GM19395 (cell line): ENCODE data around the gene HMHB1.

ENCODE experiments used
- ATAC-seq: cut with Tn5 transposase; IDR thresholded peaks from one replicate; pipeline ENCODE4 v1.9.1; 2021; ENCODE audit warnings: mild to moderate bottlenecking, moderate library complexity; ENCODE audit not compliant: unreplicated experiment

Gene HMHB1

GRCh38 chr5:143812085-143812705, at the start of gene HMHB1:
HMHB1 (plus strand) TSS chr5:143812161.
- ATAC-seq: peak; percentile 75

- ATAC-seq: no peak
Measured at GRCh38 chr5:143762636-143763220, 49.2 kb upstream of the HMHB1 start.

DNA sequence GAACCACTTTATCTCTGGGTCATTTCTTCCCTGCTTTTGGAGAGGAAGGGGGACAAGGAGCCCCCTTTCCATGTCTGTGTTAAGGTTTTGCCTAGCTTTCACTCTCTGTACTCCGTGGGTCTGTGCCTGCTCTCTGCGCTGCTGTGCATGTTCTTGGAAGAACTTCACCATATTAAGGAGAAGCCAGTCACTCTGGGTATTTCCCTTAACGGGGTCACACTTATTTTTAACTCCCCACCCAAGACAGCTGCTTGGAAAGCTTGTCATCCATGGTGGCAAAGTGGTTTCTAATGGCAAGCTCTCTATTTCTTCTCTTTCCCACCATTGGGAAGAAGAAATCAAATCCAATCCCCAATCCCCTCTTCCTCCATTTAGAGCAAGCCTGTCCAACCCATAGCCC, 44.8 kb upstream of the HMHB1 start:
- no peak for ATAC-seq

DNA sequence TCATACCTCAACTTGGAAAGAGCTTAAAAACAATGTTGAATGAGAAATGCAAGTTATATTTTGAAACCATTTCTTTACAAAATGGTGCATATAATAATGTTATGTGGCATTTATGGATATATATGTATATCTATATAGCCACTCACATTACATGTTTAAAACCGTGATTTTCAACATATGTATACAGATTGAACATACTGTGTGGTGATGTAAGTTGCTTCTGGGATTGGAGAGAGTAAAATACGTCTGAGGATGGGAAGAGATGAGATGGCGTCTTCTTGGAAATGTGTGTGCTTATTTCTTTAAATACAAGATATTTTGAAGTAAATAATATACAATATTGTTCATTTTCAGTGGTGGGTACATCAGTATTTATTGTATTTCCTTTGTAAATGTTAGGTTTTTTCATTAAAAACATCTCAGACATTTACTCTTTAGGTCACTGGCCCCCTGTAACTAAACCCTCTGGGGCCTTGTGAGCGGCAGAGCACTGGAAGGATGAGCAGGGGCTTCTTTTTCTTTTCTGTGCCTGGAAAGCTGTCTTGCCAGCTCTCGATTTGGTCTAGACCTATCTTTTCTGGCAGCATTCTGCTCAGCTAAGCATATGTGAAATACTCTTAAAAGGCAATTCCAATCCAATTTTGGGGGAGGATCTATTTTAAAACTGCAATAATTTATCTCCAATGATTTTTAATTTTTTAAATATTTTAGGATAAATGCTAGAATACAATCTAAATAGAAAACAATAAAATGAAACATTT, 42.8 kb upstream of the HMHB1 start:
- ATAC-seq: no peak

DNA sequence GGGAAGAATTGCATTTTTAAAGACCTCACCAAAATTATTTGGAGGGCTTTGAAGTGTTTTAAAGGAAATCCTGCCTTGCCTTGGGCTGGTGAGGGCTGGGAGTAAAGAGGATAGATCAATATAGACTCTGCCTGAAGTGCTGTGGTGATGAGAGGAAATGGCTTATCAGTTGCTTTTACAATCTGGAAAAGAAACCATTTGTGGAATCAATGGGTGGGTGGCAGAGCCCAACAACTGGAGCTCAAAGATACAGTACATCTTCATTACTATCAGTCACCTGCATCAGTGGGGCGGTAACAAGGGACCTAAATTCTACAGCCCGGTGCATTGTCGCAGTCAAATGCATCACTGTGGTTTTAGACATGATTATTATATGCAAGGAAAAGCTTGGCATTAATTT, 41.5 kb upstream of the HMHB1 start:
- no peak for ATAC-seq

- ATAC-seq: no peak
Measured at GRCh38 chr5:143771189-143771588, 40.8 kb upstream of the HMHB1 start.

DNA sequence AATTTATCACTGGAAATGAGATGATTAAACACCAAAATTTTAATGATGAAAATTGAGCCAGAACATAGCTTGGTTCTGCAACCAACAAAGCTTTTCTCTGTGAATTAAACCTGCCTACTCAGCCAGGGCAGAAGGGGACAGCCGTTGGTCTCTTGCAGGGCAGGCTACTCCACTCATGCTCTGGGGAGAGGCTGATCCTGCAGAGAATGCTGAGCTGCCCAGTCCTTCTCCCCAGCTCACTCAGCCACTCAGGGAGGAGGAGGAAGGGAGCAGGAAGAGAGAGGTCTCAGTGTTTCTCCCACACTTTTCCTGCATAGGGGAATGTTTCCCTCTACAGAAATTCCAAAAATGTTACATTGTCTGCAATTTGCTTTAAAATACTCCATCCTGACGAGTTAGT, 40.4 kb upstream of the HMHB1 start:
- no peak for ATAC-seq

DNA sequence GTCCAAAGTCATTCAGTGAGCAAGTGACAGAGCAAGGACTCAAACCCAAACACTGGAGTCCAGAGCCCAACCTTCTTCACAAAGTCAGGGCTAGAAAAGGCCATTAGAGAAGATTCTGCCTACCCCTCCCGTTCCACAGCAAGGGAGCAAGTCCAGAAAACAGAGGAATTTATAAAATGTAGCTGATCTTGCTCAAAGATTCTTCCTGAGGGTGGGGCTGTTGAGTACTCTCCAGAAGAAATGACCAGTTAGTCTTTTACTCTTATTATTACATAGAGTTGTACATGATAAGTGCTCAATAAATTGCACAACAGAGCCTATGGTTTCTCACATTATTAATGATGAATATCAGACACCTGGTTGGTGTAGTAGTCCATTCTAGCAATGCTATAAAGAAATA, 39.3 kb upstream of the HMHB1 start:
- no peak for ATAC-seq

DNA sequence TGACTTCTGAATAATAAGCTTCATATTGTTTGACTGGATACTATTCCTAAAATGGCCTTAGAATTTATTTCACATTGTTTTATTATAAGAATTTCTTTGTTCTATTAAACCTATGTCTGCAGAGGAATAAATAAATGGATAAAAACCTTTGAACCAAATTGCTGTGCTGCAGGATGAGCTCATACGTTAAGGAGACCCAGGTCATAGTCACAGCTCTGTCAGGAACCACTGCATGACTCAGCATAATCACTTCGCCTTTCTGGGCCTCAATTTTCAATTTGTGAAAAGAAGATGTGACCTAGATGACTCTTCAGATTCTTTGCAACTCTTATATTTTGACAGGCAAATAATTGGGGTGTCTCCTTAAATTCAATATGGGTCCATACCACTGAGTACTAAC, 36.7 kb upstream of the HMHB1 start:
- ATAC-seq: no peak

GRCh38 chr5:143776951-143777350, 35.0 kb upstream of the HMHB1 start:
- ATAC-seq: no peak

- ATAC-seq: no peak
Measured at GRCh38 chr5:143779506-143779905, 32.5 kb upstream of the HMHB1 start.

- ATAC-seq: no peak
Measured at GRCh38 chr5:143781993-143782520, 29.9 kb upstream of the HMHB1 start.

DNA sequence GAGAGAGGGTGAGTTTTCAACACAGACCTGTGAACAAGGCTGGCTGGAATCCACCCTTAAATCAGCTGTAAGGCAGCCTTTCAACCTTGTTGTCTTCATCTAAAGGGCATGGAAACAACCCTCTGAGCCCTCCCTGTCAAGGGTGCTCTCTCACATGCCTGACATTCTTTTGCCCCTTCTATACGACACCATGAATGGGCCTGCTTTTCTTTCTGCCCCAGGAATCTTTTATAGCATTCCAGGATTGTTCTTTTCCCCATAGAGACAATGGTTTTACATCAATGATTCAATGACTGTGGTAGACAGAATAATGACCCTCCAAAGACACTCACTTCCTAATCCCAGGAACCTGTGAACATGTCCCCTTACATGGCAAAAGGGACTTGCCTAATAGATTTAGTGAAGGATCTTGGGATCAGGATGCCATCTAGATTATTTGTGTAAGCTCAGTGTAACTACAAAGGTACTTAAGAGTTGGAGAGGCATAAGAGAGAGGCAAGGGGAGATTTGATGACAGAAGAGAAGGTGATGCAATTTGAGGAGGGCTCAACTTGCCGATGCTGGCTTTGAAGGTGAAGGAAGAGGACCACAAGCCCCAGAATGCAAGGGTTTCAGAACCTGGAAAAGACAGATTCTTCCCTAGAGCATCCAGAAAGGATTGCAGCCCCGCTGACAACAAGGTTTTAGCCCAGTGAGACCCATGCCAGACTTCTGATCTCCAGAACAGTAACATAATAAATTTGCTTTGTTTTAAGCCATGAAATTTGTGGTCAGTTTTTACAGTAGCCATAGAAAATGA, 29.2 kb upstream of the HMHB1 start:
- no peak for ATAC-seq

GRCh38 chr5:143788401-143788800, 23.6 kb upstream of the HMHB1 start:
- ATAC-seq: no peak

GRCh38 chr5:143790457-143791112, 21.4 kb upstream of the HMHB1 start:
- no peak for ATAC-seq

GRCh38 chr5:143791848-143792731, 19.9 kb upstream of the HMHB1 start:
- peak; percentile 79 for ATAC-seq

GRCh38 chr5:143793249-143793648, 18.7 kb upstream of the HMHB1 start:
- ATAC-seq: no peak

GRCh38 chr5:143796125-143796524, 15.8 kb upstream of the HMHB1 start:
- no peak for ATAC-seq

- no peak for ATAC-seq
Measured at GRCh38 chr5:143796753-143797152, 15.2 kb upstream of the HMHB1 start.

DNA sequence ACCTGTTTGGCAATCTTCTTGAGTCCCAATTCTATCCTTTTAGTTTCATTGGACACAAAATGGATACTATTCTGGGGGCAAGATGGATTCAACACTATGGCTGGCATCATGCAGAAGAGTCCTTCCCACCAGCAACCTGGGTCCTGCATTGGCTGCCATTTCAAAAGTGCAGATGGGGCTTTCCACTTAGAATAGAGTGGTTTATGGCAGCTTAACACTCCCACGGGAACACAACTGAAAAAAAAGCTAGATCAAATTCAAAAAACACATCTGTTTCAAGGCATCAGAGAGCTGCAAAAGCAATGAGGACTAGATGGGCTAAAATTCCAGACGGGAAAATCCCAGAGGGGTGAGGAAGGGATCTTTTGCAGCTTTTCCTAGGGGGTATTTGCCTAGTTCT, 11.2 kb upstream of the HMHB1 start:
- no peak for ATAC-seq
